ENCODE measurements around the gene KDM4B.

Gene KDM4B

DNA sequence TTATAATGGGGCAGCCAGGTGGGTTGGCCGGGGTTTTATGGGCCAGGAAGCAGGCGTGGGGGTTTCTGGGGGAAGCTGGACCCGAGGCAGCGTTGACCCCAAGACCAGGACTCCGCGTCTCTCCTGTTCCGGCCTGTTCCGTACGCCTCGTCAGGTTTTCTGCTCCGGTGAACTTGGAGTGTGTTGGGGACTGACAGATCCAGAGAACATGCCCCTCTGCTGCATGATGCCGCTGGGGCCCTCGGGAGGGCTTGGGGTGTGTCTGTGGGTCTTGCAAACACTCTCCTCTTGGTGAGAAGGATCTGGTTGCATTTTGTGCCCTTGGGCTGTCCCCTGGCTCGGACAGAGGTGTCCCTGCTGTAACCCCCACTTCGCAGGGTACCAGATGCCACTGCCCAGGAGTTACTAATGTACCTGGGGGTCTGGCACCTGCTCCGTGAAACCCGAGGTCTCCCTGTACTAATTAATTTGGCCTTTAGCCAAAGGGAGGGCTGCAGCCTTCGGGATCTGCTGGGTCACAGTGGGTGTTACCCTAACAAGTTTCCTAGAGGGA lies 15.6 kb downstream of the KDM4B start:
- no peak for DNase-seq (ENCODE audit: low read depth, low spot score)

DNA sequence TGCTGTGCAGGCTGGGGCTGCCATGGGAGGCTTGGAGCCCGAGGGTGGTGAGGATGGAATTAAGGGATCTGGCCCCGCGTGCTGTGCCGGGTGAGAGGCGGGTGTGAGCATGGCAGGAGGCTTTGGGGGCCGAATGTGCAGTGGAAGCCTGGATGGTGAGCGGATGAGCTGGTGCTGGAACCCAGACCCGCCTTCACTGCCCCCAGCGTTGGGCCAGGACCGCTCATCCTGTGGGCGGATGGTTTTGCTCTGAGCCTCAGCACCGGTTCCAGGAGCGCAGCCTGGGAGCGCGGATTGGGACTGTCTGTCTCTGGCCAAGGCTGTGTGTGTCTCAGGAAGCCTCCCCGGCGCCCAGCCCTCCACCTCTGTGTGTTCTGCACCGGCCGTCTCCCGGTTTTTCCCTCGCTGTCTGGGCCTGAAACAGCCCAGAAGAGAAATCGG lies 16.7 kb downstream of the KDM4B start:
- no peak for DNase-seq (ENCODE audit: low read depth, low spot score)

GRCh38 chr19:4986056-4986455 lies 17.1 kb downstream of the KDM4B start:
- DNase-seq (ENCODE audit: low read depth, low spot score) = no peak

GRCh38 chr19:4986471-4986891 lies 17.6 kb downstream of the KDM4B start:
- DNase-seq (ENCODE audit: low read depth, low spot score) = no peak

- no peak for DNase-seq (ENCODE audit: low read depth, low spot score)
These were observed 18.3 kb downstream of the KDM4B start for GRCh38 chr19:4987256-4987655.

GRCh38 chr19:4987692-4988370 lies 18.9 kb downstream of the KDM4B start:
- no peak for DNase-seq (ENCODE audit: low read depth, low spot score)

DNA sequence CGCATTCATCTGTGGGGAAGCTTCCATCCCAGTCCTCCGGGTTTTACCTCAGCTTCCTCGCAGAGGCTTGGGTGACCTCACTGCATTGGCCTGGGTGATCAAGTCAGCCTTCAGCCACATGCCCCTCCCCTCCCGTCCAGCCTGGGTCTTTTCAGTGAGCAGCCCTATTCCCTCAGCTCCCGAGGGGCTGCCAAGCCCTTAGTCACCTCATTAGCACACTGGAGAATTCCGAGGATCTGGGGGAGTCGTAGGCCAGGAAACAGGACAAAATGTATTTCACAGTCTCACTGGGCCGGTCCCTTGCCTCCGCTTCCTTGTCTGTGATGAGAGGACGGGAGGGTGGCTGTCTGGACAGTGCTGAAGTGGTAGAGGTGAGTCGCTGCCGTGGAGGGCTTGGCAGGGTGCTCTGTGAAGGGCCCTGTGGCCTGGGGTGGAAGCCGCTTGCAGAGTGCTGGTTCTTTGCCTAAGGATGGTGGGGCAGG lies 19.9 kb downstream of the KDM4B start:
- no peak for DNase-seq (ENCODE audit: low read depth, low spot score)

DNA sequence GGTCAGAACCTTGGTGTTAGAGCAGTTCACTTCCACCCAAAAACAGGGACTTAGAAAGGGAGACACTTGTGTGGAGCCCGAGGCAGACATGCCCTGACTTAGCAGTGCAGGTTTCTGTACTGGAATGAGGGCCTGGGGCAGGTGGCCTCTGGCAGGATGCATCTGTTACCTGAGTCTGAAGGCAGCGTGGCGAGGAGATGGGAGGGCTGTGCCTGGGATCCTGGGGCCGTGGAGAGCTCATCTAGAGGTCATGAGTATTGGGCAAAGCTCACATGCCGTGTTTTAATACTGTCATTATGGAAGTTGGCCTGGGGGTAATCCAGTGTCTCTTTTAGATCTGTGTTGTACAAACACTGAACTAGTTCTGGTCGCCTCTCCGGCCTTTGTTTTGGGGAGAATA lies 21.4 kb downstream of the KDM4B start:
- DNase-seq (ENCODE audit: low read depth, low spot score) = no peak

DNA sequence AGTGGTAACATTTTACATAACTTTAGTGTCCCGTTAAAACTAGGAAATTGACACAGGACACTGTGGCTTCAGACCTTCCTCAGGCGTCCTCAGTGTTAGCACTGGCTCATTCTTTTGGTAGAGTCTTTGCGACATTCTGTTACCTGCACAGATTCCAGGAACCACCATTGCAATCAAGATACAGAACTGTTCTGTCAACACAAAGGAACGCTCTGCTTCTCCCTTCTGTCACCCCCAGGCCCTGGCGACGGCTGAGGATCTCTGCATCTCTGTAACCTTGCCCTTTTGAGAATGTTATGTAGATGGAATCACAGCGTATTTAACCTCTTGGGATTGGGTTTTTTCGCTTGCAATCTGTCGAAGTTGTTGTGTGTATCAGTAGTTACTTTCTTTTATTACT lies 22.6 kb downstream of the KDM4B start:
- DNase-seq (ENCODE audit: low read depth, low spot score) = no peak

DNA sequence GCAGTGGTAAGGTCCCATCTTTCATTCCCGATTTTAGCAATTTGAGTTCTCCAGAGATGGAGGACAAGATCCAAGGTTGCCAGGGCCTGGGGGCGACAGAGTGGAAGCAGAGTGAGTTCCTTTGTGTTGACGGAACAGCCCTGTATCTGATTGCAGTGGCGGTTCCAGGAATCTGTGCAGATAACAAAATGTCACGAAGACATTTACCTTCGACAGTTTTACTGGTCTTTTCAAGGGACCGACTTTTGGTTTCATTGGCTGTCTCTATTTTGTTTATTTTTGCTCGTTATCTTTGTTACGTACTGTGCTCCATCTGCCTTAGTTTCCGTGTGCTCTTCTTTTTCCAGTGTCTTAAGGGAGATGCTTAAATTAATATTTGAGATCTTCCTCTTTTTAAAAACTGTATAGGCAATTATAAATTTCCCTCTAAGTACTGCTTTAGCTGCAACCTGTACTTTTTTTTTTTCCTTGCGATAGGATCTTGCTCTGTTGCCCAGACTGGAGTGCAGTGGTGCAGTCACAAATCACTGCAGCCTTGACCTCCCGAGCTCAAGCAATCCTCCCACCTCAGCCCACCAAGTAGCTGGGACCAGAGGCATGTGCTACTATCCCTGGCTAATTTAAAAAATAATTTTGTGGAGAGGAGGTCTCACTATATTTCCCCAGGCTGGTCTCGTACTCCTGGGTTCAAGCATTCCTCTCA lies 23.2 kb downstream of the KDM4B start:
- DNase-seq (ENCODE audit: low read depth, low spot score) = no peak

GRCh38 chr19:4993683-4994082 lies 24.8 kb downstream of the KDM4B start:
- no peak for DNase-seq (ENCODE audit: low read depth, low spot score)

DNA sequence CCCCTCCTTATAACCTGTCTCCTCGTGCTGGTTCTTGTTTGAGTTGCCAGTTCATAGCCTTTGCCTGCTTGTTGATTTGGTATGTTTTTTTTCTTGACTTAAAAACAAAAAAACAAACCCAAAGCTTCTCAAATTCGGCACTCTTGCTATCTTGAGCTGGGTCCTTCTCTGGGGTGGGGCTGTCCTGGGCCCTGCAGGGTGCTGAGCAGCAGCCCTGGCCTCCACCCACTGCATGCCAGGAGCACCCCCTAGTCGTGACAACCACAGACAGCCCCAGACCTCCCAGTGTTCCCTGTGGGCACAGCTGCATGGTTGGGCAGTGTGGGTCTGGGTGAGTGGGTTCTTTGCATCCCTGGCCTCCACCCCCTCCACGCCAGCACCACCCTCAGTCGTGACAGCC lies 27.8 kb downstream of the KDM4B start:
- DNase-seq (ENCODE audit: low read depth, low spot score) = no peak

GRCh38 chr19:4997297-4997696 lies 28.4 kb downstream of the KDM4B start:
- no peak for DNase-seq (ENCODE audit: low read depth, low spot score)

DNA sequence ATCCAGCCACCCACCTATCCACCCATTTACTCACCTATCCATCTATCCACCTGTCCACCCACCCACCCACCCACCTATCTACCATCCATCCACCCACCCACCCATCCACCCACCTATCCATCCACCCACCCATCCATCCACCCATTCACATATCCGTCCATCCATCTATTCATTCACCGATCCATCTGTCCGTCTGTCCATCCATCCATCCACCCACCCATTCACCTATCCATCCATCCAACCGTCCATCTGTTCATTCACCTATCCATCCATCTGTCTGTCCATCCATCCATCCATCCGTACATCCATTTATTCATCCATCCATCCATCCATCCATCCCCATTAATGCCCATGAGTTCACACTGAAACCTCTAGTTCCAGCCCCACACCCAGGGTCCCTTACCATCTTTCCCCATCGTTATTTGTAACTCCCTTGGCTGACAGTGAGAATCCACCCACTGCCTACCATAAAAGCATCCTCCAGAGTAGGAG lies 31.3 kb downstream of the KDM4B start:
- no peak for DNase-seq (ENCODE audit: low read depth, low spot score)

GRCh38 chr19:5001615-5002014 lies 32.7 kb downstream of the KDM4B start:
- DNase-seq (ENCODE audit: low read depth, low spot score) = peak; percentile 14

- no peak for DNase-seq (ENCODE audit: low read depth, low spot score)
These were observed 33.2 kb downstream of the KDM4B start for GRCh38 chr19:5002143-5002542.

- no peak for DNase-seq (ENCODE audit: low read depth, low spot score)
These were observed 34.9 kb downstream of the KDM4B start for GRCh38 chr19:5003781-5004180.

DNA sequence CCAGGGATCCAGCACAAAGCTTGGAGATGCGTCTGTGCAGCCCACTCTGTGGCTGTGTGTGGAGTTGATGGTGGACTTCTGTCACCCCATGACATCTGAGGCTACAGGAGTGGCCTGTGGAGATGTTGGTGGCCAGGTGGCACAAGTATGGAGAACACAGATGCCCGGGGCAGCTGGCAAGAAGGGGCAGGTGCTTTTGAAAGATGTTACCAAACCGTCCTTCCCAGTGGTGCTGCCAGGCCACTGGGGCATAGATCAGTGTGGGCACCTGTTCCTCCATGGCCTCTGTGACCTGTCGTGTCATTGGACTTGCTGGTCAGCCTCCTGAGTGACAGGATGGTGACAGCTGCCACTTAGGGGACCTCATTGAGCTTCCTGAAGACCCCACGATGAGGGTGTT lies 36.2 kb downstream of the KDM4B start:
- no peak for DNase-seq (ENCODE audit: low read depth, low spot score)

- no peak for DNase-seq (ENCODE audit: low read depth, low spot score)
These were observed 37.3 kb downstream of the KDM4B start for GRCh38 chr19:5006201-5006600.

DNA sequence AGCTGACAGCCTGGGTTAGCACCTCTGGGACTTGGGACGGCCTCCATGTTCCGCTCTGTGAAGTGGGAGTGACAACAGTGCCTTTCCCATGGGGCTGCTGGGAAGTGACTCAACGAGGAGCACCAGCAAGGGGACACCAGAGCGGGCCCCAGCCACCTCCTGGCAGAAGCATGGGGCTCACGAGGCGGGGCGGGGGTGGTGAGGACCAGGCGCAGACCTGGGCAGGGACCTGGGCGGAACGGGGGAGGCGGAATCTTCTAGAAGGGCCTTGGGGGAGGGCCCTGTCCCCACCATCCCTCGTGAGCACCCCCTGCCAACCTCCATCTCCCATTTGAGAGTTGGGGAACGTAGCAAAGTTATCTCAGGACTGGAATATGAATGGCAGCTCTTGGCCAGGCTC lies 37.9 kb downstream of the KDM4B start:
- no peak for DNase-seq (ENCODE audit: low read depth, low spot score)

DNA sequence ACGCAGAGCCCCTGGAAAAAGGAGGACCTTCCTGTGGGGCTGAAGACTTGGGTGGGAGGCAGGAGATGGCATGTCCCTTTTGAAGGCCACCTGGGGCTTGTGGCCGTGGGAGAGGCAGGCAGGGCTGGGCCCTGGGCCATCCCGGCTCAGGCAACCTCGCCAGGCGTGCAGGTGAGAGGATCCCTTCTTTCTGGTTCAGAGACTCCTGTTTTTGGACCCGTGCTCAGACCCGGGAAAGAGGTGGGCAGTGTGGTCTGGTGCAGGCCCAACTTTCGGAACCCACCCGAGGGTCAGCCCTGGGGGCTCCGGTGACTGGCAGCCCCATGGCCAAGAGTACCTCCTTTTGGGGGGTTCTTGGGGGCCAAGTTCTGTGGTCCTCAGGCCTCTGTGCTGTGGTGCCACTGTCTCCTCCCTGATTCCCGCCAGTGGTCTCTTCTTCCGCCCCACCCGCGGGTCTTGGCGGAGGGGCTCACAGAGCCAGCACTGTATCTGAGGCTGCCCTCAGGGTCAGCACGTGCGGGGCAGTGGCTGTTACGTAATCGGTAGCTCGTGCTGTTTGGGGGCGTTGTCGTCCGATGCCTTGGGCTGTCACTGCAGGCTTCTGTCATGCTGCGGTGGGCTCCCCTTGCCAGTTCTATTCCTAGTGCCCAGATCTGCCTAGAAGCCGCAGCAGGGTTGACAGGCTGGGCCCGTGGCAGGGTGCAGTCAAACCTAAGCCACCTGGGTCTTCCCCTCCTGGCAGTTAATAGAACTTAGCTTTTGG lies 42.7 kb downstream of the KDM4B start:
- no peak for DNase-seq (ENCODE audit: low read depth, low spot score)

Data from activated naive CD8-positive, alpha-beta T cell treated with anti-CD3 and anti-CD28 coated beads, Interleukin-2, amount 50 U/mL, for 16 hours (primary cell).